SK-N-SH (cell line): ENCODE measurements around the gene CYTH4. TPM values are rescaled to one million over a fixed set of nuclear protein-coding genes. Genes with fewer than 3 reads are reported as not detected.

ENCODE experiments used
- CTCF ChIA-PET: fragments of 300-600, 350-600 bp; formaldehyde crosslinking; extraction: SDS; loops from one replicate; lab custom pipeline; 2021; lab: Yijun Ruan, JAX
- POLR2A ChIA-PET: fragments of 350-600 bp; sonication (Branson Sonifier 250); formaldehyde crosslinking; extraction: SDS; loops from one replicate; lab custom pipeline; 2020; ENCODE audit warnings: antibody characterized with exemption, inconsistent platforms; lab: Yijun Ruan, JAX
- DNase-seq: peaks from one replicate; pipeline ENCODE4 v3.0.0; 2012
- H2AFZ ChIP-seq: fragments of 200-600 bp; sonication (generic); 2 replicates; pipeline ENCODE4 v1.8.1; 2016; ENCODE audit warnings: antibody characterized with exemption, mild to moderate bottlenecking, low read depth
- H3F3A ChIP-seq: fragments of 200-600 bp; sonication (generic); replicated peaks from 2 replicates; pipeline ENCODE3; 2016; ENCODE audit warnings: antibody characterized with exemption, mild to moderate bottlenecking; ENCODE audit not compliant: insufficient read depth
- H3K27ac ChIP-seq, 2 experiments: fragments of 200-500 bp in 1 of 2; fragments of 200-600 bp in 1 of 2; sonication (Bioruptor generic) in 1 of 2; sonication (generic), shearing (Covaris generic) in 1 of 2; 2 replicates each; pipeline versions ENCODE4 v1.5.1 to v1.6.1; 2014 to 2016; ENCODE audit warnings: low read depth in 2 of 2, inconsistent platforms in 1 of 2, low read length in 1 of 2, mild to moderate bottlenecking in 1 of 2, mixed read lengths in 1 of 2
- H3K27me3 ChIP-seq: fragments of 200-600 bp; sonication (generic), shearing (Covaris generic); 2 replicates; pipeline ENCODE4 v1.6.1; 2016; ENCODE audit warnings: mixed run types; ENCODE audit not compliant: insufficient read depth
- H3K36me3 ChIP-seq, 2 experiments: fragments of 200-500 bp in 1 of 2; fragments of 200-600 bp in 1 of 2; sonication (Bioruptor generic) in 1 of 2; sonication (generic) in 1 of 2; replicated peaks in 1 of 2; 2 replicates each; pipeline versions ENCODE3 to v1.5.1; 2014 to 2016; ENCODE audit warnings: low read length in 1 of 2, mild to moderate bottlenecking in 1 of 2; ENCODE audit not compliant: insufficient read depth in 2 of 2, control insufficient read depth in 1 of 2
- H3K4me1 ChIP-seq, 2 experiments: fragments of 200-500 bp in 1 of 2; fragments of 200-600 bp in 1 of 2; sonication (Bioruptor generic) in 1 of 2; sonication (generic), shearing (Covaris generic) in 1 of 2; 2 replicates each; pipeline versions ENCODE4 v1.5.1 to v1.6.1; 2014 to 2016; ENCODE audit warnings: low read depth in 1 of 2, low read length in 1 of 2, mixed run types in 1 of 2; ENCODE audit not compliant: insufficient read depth in 2 of 2, control insufficient read depth in 1 of 2
- H3K4me2 ChIP-seq: fragments of 200-600 bp; sonication (generic), shearing (Covaris generic); 2 replicates; pipeline ENCODE4 v1.6.1; 2017; ENCODE audit warnings: mixed run types
- H3K4me3 ChIP-seq, 2 experiments: fragments of 200-500 bp in 1 of 2; fragments of 200-600 bp in 1 of 2; sonication (Bioruptor generic) in 1 of 2; sonication (generic), shearing (Covaris generic) in 1 of 2; 2 replicates each; pipeline versions ENCODE4 v1.5.1 to v1.8.1; 2014 to 2016; ENCODE audit warnings: low read depth in 2 of 2, inconsistent platforms in 1 of 2, low read length in 1 of 2, mild to moderate bottlenecking in 1 of 2, mixed read lengths in 1 of 2, moderate library complexity in 1 of 2
- H3K79me2 ChIP-seq: fragments of 200-600 bp; sonication (generic); 2 replicates; pipeline ENCODE4 v1.8.1; 2017; ENCODE audit warnings: mild to moderate bottlenecking; ENCODE audit not compliant: insufficient read depth
- H3K9ac ChIP-seq: fragments of 200-600 bp; sonication (generic); 2 replicates; pipeline ENCODE4 v1.6.1; 2017; ENCODE audit warnings: mixed run types
- H3K9me2 ChIP-seq: fragments of 200-600 bp; sonication (generic); 2 replicates; pipeline ENCODE4 v1.6.1; 2017; ENCODE audit warnings: mixed run types
- H3K9me3 ChIP-seq: fragments of 200-600 bp; sonication (generic); 2 replicates; pipeline ENCODE4 v1.6.1; 2017; ENCODE audit warnings: mixed run types, mild to moderate bottlenecking, moderate library complexity
- H4K20me1 ChIP-seq: fragments of 200-600 bp; sonication (generic); 2 replicates; pipeline ENCODE4 v1.6.1; 2017; ENCODE audit warnings: mild to moderate bottlenecking, mixed run types; ENCODE audit not compliant: insufficient read depth
- EP300 ChIP-seq, 2 experiments: IDR thresholded peaks; 2 replicates each; pipeline versions ENCODE4 v1.4.0 to v1.6.1; 2012; ENCODE audit warnings: borderline replicate concordance in 1 of 2, low read depth in 1 of 2, low read length in 1 of 2
- GABPA ChIP-seq: IDR thresholded peaks from 2 replicates; pipeline ENCODE4 v1.4.0; 2012; ENCODE audit warnings: low read depth, mild to moderate bottlenecking
- GATA2 ChIP-seq: sonication (generic); formaldehyde crosslinking; IDR thresholded peaks from 2 replicates; pipeline ENCODE4 v1.5.0; 2020; ENCODE audit warnings: mild to moderate bottlenecking, missing genetic modification reagents
- NRF1 ChIP-seq: IDR thresholded peaks from 2 replicates; pipeline ENCODE4 v1.6.1; 2012; ENCODE audit warnings: low read depth, mild to moderate bottlenecking, low read length
- RAD21 ChIP-seq: IDR thresholded peaks from 2 replicates; pipeline ENCODE4 v1.6.1; 2012; ENCODE audit warnings: mild to moderate bottlenecking, low read length
- RFX5 ChIP-seq: IDR thresholded peaks from 2 replicates; pipeline ENCODE4 v1.6.1; 2012; ENCODE audit warnings: mild to moderate bottlenecking, improper control_type of control experiment, low read length
- RXRA ChIP-seq: IDR thresholded peaks from 2 replicates; pipeline ENCODE4 v1.4.0; 2012; ENCODE audit warnings: low read depth, mild to moderate bottlenecking, borderline replicate concordance
- TEAD4 ChIP-seq: IDR thresholded peaks from 2 replicates; pipeline ENCODE4 v1.4.0; 2012; ENCODE audit warnings: mild to moderate bottlenecking, borderline replicate concordance; ENCODE audit not compliant: insufficient read depth
- USF2 ChIP-seq: fragments of 150-350 bp; IDR thresholded peaks from 2 replicates; pipeline ENCODE4 v1.6.1; 2017; ENCODE audit warnings: antibody characterized with exemption, low read length, low read depth, borderline replicate concordance
- YY1 ChIP-seq: IDR thresholded peaks from 2 replicates; pipeline ENCODE4 v1.4.0; 2012; ENCODE audit warnings: low read depth, mild to moderate bottlenecking
- ZBTB33 ChIP-seq: IDR thresholded peaks from 2 replicates; pipeline ENCODE4 v1.4.0; 2012; ENCODE audit warnings: low read depth, borderline replicate concordance
- WGBS: methylation state at CpG from one replicate; pipeline ENCODE4 v1.1.6; 2017; ENCODE audit warnings: low lambda C conversion rate; 5-methylcytosine and 5-hydroxymethylcytosine counted together
- polyA plus RNA-seq, 3 experiments: library from polyadenylated mRNA; depleted of rRNA; stranded (reverse); fragments of >200 nt; gene quantifications; 2 replicates each; pipeline ENCODE4 v1.2.3, GENCODE V29; 2012
- TF ChIP-seq, protein P1 (sequence below): fragments of 150-350 bp; IDR thresholded peaks from 2 replicates; pipeline ENCODE4 v1.6.1; 2016; ENCODE audit warnings: mild to moderate bottlenecking, low read depth, low read length

CYTH4 gene
- polyA plus RNA-seq, 1 of the 3 experiments (the other 2 are of a cell fraction), result 0.07 TPM

DNA sequence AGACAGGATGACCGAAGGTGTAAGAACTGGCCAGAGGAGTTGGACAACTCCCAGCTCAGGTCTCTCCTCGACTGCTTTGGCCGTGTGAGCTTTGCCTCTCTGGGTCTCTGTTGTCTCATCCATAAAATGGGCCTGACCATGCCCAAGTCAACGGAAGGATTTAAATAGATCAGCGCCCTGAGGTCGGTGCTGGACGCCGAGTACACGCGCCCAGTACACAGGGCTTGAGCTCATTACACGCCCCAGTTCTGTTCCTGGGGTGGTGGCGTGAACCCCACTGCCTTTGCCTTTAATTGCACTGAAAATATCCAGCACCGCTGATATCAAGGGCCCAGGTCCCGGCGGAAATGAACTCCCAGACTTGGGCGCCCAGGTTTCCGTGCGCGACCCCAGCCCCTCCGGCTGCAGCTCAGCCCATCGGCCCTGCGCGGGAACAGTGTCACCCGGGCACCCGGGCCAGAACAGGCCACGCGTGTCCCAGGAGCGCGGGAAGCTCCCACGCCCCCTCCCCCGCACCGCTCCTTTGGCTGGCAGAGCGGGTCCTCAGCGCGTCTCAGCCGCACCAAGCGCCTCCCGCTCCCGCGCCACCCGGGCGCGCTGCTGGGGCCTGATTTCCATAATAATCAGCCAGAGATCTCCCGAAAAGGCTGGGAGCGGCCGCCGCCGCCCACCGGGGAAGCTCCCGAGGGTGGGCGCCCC, 42.2 kb downstream of the CYTH4 start (continued):
- TF ChIP-seq TEAD4 (no peak), GATA2 (CRISPR knock-in tag) (no peak), ZBTB33 (no peak), YY1 (no peak)
- TF ChIP-seq, protein P1, sequence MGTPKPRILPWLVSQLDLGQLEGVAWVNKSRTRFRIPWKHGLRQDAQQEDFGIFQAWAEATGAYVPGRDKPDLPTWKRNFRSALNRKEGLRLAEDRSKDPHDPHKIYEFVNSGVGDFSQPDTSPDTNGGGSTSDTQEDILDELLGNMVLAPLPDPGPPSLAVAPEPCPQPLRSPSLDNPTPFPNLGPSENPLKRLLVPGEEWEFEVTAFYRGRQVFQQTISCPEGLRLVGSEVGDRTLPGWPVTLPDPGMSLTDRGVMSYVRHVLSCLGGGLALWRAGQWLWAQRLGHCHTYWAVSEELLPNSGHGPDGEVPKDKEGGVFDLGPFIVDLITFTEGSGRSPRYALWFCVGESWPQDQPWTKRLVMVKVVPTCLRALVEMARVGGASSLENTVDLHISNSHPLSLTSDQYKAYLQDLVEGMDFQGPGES, result no peak
- TF ChIP-seq, all 33 proteins: peak for 0

DNA sequence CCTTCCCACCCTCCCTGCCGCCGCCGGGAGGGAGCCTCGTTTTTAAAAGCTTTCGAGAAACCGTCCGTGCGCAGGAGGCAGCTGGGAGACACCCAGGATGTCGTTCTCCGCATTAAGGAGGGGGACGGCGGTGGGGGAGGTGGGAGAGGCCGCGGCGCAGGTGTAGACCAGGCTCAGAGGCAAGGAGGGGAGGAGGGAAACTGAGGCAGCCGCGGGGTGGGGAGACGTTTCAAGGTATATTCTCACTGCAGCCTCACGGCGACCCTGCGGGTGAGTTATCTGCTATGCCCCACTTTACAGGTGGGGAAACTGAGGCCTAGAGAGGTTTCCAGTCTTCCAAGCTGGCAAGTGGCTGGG, 42.7 kb downstream of the CYTH4 start:
- Histone ChIP-seq H3K4me1 (peaks cover 0 to 15% of the 10 kb centered on the region in 2 experiments; a peak in 2 of 4 replicates), H3F3A (peaks cover 32% of the 10 kb centered on the region), H3K79me2 (no peaks in the 10 kb centered on the region), H3K36me3 (no peaks in the 10 kb centered on the region), H3K4me2 (peak overlapping the region; percentile 25; the same call in 1 of the 2 replicates), H4K20me1 (no peaks in the 10 kb centered on the region), H3K4me3 (no peak overlapping the region), H3K9me3 (no peaks in the 10 kb centered on the region), H3K27me3 (no peaks in the 10 kb centered on the region), H3K9ac (no peak overlapping the region), H3K9me2 (no peaks in the 10 kb centered on the region), H3K27ac (no peak overlapping the region), H2AFZ (no peak overlapping the region)
- ChIA-PET CTCF (interaction anchor here (0.6 to 17.3 kb wide), 8 partner anchors 10 to 148 kb away, joined by 3 to 287 read pairs (median 6); partner anchors contain the start of gene ELFN2), POLR2A (no interaction called here)
- no peak for DNase-seq
- no peak for TF ChIP-seq RAD21
- no peak for TF ChIP-seq GATA2 (CRISPR knock-in tag)
- no peak for TF ChIP-seq RXRA
- no peak for TF ChIP-seq EP300 (IDR thresholded peaks at IDR 0.05; ENCODE audit: borderline replicate concordance in 1 of 2, low read depth in 1 of 2, low read length in 1 of 2)
- TF ChIP-seq RFX5, result no peak
- no peak for TF ChIP-seq USF2
- TF ChIP-seq GABPA, result no peak
- no peak for TF ChIP-seq NRF1
- 47% methylated on average over 18 of the region's 21 CpGs for WGBS
